GM10248 (cell line): ENCODE results near the gene KIAA1217.

ENCODE experiments used
- CTCF ChIA-PET: fragments of 300-600 bp; sonication (Branson Sonifier 250); formaldehyde crosslinking; extraction: SDS; loops from one replicate; lab custom pipeline; 2021; ENCODE audit warnings: antibody characterized with exemption; lab: Yijun Ruan, JAX
- POLR2A ChIA-PET: fragments of 350-650 bp; sonication (Branson Sonifier 250); formaldehyde crosslinking; extraction: SDS; loops from one replicate; lab custom pipeline; 2020; ENCODE audit warnings: antibody characterized with exemption; lab: Yijun Ruan, JAX
- DNase-seq: peaks from one replicate; pipeline ENCODE4 v3.0.0; 2012; ENCODE audit errors: extremely low spot score
- TF ChIP-seq, protein P1 (sequence below): IDR thresholded peaks from 2 replicates; pipeline ENCODE4 v1.5.1; 2012; ENCODE audit warnings: mild to moderate bottlenecking, low read depth; ENCODE audit errors: extremely low read depth, missing control alignments, control extremely low read depth

Gene KIAA1217

DNA sequence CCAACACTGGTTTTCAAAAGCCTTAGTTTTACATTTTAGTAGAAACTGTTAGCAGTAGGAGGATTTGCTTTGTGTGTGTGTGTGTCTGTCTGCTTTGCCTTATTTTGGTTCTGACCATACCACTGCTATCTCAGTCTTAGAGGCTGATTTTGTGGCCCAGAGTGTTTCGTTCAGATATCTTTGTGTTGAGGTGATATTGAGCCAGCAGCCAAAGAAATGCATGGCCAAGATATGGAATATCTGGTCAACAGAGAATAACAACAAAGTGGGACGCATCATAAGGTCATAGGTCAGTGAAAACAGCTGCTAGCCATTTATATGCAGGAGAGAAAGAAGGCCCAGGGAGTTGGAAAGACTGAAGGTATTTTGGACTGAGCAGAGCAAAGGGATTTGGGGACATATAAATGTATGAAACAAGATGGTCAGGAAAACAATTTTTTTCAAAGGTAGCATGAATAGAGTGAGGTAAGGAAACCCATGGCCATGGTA, 47.7 kb downstream of the KIAA1217 start:
- ChIA-PET POLR2A (no interaction called here), CTCF (no interaction called here)
- DNase-seq = no peak
- TF ChIP-seq, protein P1, sequence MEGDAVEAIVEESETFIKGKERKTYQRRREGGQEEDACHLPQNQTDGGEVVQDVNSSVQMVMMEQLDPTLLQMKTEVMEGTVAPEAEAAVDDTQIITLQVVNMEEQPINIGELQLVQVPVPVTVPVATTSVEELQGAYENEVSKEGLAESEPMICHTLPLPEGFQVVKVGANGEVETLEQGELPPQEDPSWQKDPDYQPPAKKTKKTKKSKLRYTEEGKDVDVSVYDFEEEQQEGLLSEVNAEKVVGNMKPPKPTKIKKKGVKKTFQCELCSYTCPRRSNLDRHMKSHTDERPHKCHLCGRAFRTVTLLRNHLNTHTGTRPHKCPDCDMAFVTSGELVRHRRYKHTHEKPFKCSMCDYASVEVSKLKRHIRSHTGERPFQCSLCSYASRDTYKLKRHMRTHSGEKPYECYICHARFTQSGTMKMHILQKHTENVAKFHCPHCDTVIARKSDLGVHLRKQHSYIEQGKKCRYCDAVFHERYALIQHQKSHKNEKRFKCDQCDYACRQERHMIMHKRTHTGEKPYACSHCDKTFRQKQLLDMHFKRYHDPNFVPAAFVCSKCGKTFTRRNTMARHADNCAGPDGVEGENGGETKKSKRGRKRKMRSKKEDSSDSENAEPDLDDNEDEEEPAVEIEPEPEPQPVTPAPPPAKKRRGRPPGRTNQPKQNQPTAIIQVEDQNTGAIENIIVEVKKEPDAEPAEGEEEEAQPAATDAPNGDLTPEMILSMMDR = no peak

DNA sequence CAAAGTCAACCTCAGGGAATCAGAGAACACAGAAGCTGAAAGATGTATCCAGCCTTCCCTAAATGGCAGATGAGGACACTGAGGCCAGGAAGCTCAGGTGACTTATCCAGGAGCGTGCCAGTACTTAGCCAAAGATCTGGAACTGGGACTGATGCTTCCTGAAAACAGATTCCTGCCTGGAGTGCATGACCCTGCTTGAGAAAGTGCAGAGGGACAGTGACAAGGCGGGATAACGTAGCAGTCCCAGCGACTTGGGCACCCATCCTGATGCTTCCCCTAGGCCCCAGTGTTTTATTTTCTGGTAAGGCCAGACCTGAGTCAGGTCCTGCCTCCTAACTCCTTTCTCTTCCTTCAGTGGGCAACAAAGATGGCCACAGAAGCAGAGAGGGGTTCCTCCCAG, 48.6 kb downstream of the KIAA1217 start:
- ChIA-PET POLR2A (no interaction called here), CTCF (no interaction called here)

DNA sequence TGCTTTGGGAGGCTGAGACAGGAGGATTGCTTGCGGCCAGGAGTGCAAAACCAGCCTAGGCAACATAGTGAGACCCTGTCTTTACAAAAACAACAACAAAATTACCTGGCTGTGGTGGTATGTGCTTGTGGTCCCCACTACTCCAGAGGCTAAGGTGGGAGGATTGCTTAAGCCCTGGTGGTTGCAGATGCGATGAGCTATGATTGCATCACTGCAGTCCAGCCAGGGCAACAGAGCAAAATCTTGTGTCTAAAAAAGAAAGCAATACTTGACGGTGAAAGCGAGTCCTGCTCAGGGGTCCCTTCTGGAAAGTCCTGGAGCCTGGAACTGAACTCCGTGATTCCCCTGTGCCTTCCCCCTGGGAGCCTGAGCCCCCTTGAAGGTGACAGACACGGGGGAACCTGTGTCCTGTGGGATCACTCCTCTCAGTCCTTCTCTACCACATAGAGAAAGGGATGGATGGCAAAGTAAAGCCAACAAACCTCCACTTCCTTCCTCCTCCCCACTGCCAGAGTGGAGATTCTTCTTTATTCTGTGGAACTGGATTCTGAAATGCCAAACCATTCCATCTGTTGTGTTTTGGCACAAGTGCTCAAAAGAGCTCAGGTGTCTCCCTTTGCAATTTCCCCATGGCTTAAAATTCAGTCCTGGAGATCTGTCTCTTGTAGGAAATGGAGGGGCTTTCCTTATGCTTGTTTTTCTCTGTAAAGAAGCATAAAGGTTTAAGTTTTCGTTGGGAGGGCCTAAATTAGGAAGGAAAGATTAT, 50.6 kb downstream of the KIAA1217 start:
- CTCF ChIA-PET = interaction anchor here (1.2 kb wide), 2 partner anchors 37 to 53 kb away, joined by 3 read pairs; no protein-coding TSS in a partner anchor
- DNase-seq = no peak
- POLR2A ChIA-PET = no interaction called here
- TF ChIP-seq, protein P1 = no peak

More for the DNA sequence above, 48.6 kb downstream of the KIAA1217 start:
- DNase-seq = no peak
- TF ChIP-seq, protein P1 = no peak

DNA sequence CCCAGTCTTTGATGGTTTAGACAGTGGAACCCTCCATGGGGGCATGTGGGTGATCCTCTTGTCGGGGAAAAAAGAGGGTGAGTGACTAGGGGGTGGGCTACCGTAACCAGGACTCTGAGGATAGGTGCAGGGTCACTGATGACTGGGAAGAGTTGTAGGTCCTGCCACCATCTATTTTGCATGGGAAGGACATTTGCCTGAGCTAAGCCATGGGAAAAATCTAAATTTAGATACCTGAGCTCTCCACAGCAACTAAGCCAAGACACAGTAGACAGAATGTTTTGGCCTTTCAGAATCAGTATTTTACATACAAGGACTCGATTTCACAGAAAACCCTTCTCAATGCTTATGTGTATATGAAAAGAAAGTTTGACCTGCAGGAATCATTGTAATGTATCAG, 52.7 kb downstream of the KIAA1217 start:
- POLR2A ChIA-PET = no interaction called here
- CTCF ChIA-PET = interaction anchor here (0.8 to 0.9 kb wide), 2 partner anchors 10 to 29 kb away, joined by 3 to 4 read pairs; no protein-coding TSS in a partner anchor
- no peak for DNase-seq
- TF ChIP-seq, protein P1 = no peak

DNA sequence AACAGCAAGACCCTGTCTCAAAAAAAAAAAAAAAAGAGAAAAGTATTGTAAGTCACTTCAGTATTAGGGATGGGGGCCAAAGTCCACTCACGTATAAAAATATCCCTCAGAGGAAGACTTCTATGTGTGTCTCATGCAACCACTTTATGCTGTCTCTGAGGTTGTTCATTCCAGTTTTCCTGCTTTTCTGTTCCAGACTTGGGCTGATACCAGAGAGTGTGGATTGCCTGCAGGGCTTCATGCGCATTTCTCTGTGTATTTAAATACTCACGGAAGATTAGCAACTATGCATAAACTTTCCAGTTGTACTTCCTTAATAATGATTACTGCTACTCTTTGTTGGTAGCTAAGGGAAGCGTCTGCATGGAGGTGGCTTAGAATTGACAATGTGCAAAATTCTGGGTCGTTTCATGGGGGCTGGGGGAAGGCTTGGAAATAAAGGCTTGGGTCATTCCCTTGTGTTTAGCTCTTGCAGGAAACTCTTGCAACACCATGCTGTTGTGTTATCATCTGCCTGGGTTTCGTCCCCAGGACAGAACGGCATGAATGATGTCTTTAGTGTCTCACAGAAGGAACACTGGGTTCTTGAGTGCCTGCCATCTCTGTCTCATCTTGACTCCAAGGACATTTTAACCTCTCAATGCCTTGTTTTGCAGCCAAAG, 54.1 kb downstream of the KIAA1217 start:
- CTCF ChIA-PET = no interaction called here
- TF ChIP-seq, protein P1 = no peak

DNA sequence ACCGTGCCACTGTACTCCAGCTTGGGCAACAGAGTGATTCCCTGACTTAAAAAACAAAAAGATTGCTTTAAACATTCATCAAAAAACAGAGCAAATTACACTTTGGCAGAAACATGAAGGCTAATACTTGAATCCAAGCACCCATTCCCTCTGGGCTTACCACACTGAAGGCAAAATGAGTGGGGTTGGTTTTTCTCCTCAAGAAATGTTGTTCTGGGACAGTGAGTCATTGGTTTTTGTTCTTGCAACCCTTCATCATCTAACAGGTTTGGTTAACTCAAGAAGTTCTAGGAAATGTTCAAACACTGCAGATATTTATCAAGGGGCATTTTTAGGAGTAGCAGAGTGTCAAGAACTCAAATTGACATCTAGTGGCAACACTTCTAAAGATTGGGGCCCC, 60.5 kb downstream of the KIAA1217 start:
- CTCF ChIA-PET = no interaction called here
- POLR2A ChIA-PET = no interaction called here
- DNase-seq = no peak
- TF ChIP-seq, protein P1 = no peak

More for the DNA sequence above, 54.1 kb downstream of the KIAA1217 start:
- POLR2A ChIA-PET = no interaction called here
- DNase-seq = no peak
